Kidney glomerular epithelial cell (primary cell): ENCODE results near the gene POU3F1.
A peak's percentile ranks its signal among the peaks of the same experiment; 100 is the strongest.

Source experiments
- DNase-seq: peaks from one replicate; lab custom pipeline; 2025; lab: John Stamatoyannopoulos, UW

The POU3F1 gene

DNA sequence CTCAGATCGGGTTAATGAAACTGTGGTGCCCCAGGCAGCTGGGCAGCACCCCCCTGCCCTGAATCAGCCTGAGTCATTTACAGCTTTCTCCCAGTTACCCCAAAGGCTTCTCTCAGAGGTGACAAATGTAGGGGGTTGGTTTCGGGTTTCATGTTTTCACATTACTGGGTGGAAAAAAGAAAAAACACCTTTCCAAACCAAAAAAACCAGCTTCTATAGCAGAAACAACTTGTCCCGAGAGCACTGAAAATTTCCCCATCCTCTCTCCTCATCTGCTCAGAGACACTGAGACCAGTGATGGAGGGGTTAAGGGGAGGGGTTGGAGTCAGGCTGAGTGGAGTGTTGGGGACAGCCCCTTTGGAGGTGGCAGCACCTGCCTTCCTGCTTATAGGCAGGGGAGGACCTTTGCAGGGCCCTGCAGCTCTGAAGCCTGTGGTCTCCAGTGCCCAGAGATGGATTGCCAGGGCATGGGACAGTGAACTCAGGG is 18.4 kb downstream of the POU3F1 start:
- no peak for DNase-seq

DNA sequence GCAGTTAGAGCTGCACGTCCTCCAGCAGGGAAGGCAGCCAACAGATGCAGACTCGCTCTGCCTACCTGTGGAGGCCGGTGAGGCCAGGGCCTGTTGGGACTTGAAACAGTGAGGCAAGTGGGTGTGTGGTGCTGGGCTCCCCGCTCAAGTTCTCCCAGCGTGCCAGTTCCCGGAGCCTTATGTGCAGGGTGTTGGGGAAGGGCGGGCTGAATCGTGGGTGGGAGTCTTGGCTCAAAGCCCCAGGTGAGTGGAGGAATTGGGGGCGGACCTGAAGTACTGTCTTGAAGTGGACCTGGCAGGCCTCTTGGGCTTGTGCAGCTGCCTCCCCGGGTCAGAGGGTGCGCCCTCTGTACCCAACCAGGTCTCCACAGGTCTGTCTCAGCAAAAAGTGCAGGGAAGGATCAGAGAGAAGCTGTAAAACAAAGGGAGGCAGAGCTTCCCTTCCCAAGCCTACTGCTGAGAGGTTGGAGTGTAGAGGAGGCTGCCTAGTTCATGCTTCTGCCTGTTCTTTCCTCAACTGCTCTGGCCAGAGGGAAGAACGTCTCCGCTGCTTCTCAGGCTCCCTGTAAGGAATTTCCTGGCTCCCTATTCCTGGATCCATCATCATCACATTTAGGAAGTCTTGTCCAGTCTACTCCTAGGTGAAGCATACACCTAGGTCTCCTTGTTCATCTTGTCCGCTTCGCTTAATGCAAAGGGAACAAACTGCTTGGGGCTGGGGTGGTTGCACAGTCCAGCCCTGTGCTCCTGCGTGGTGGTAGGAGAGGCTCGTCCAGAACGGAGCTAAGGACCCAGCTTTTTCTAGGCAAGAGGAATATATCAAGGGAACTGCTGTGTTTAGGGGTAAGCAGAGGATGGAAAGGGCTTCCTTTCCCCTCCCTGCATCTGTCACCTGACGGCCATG is 19.1 kb downstream of the POU3F1 start:
- no peak for DNase-seq

DNA sequence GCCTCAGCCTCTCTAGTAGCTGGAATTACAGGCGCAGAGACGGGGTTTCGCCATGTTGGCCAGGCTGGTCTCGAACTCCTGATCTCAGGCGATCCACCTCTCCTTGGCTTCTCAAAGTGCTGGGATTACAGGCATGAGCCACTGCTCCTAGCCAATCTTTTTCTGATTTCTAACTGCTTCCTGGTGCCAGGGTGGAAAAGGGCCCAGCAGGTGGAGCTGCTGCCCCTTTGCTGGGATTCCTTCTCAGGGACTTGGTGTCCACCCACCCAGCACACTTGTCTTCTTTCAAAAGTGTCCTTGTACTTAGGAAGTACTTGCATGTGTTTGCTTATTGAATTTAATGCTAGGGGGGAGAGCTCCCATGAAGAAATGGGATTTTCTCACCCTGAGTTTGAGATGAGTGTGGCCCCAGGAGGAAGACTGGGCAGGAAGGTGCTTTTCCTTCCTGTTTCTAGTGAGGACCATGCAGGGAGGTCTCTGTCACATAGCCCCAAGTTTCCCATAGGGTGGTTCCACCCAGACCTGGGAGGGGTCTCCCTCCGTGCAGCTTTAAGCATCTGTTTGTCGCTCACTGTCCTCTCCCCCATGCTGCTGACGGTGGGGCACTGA is 19.9 kb downstream of the POU3F1 start:
- peak; percentile 24 for DNase-seq

DNA sequence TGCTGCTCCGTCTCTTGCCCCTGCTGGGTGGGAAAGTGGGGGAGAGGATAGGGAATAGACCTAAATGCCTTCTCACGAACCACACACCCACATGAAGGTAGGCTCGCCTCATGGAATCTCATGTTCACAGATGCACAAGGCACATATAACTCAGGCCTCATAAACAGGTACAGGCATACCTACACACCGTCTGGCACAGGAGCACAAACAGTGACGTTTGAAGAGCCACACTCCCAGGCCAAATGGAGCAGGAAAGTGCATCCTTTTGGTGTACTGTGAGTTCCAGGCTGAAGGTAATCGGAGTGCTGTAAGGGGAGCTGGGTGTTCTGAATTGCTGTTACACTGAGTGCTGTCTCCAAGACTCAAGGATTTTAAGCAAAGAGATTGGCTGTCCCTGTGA is 20.9 kb downstream of the POU3F1 start:
- DNase-seq: no peak

DNA sequence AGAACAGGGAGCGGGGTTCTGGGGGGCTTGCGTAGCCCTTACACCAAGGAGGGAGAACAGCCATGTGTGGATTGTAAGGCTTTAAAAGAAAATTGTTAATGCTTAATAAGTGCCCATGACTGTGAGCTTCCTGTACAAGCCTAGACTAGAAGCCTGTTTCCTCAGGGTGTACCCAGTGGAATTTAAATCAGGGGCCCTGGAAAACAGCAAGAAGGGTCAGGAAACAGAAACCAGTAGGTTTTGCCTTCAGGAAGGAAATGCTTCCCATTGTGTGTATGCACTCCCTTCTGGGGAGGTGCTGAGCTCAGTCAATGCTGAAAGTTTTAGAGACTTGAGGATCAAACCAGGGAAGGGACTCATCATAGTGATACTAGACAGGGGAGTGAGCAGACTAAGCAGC is 21.4 kb downstream of the POU3F1 start:
- no peak for DNase-seq

DNA sequence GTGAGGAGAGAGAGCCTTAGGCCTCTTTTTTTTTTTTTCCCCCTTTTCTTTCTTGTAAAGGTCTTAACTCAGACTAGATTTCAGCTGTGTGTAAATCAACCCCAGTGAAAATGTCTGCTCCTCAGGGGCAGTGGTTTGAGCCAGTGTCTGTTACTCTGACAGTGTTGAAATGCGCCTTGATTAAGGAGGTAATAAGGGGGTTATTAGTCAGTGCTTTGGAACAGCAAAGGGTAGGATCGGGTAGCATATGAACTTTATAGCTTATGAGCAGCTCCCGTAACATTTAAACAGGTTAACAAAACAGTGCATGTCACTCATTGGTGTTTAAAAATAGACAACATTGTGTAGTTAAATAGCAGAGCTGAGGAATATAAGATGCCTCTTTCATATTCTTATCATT is 23.8 kb downstream of the POU3F1 start:
- no peak for DNase-seq

DNA sequence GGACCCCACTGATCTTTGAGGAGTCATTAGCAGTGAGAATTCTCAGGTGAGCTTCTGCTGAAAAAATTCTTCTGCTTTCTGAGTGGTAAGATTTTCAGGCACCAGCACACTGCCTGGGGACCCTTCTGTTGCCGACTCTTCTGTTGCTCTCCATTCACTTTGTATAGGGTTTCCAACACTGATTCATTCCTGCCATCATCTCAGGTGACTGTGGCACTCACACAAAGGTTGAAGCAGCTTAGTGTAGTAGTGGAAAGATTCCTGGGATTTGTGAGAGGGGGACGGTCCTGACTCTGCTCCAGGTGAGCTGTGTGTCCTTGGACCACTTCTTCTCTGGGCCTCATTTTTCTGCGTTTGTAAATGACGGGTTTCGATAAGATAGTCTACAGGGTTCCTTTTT is 24.6 kb downstream of the POU3F1 start:
- DNase-seq: no peak

DNA sequence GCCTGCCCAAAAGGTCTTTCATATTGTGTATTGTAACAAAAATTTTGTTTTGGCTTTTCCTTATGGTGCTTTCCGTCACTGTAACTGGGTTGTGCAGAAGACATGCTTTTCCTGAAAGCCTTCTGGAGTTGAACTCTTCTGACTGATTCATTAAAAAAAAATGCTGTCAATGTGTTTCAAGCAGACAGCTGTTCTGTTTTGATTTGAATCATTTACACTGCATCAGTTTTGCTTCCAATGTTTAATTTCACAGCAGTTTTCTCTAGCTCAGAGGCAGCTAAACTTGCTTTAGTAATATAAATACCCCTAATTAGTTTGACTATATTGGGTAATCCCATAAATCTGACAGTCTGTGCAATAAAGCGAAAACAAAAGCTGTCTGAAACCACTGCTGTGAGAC is 26.2 kb downstream of the POU3F1 start:
- no peak for DNase-seq

DNA sequence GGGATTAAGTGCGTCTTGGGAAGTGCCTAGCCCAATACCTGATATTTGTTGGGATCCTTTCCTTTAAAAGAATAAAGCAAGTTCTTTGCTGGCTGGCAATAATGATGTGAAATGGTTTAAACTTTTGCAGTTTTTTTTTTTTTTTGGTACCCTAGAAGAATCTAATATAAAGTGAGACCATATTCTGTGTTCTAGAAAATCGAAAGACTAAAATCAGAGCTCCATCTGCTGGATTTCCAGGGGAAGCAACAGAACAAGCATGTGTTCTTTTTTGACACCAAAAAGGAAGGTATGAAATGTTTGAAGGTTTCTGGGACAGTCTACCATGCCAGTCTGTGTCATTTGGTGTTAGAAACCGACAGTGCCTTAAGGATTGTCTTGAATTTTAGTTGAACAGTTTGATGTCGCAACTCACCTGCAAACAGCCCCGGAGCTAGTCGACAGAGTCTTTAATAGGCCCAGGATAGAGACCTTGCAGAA is 27.7 kb downstream of the POU3F1 start:
- DNase-seq: peak; percentile 11

DNA sequence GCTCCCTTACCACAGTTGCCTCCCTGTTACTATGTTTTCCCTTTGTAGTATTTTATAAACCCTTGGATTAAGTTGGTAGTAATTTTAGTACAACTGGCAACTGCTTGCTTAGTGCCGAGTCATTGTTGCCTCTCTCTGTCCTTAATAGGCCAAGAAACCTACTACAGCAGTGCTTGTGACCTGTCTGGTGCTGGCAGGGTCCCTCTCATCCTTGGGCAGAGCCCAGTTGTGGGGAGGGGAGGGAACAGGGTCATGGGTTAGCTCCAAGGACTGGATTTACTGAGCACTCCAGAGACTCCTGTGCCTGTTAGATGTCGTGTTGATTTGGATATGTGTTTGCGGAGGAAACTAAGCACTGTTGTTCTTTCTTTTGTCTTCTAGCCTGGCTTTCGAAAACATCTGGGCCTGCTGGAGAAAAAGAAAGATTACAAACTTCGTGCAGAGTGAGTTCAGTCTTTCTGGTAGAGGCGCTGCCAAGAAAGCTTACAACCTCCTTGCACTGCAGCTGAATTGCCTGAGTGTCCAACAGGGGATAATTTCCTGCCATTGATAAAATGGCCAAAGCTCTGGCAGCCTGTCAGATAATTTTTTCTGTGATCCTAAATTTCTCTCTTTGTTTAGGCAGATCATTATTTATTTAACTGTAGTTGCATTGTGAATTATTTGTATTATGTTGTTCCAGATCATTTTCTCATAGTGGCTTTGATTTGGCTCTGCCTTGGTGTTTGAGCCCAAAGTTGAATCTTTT is 30.4 kb downstream of the POU3F1 start:
- no peak for DNase-seq

DNA sequence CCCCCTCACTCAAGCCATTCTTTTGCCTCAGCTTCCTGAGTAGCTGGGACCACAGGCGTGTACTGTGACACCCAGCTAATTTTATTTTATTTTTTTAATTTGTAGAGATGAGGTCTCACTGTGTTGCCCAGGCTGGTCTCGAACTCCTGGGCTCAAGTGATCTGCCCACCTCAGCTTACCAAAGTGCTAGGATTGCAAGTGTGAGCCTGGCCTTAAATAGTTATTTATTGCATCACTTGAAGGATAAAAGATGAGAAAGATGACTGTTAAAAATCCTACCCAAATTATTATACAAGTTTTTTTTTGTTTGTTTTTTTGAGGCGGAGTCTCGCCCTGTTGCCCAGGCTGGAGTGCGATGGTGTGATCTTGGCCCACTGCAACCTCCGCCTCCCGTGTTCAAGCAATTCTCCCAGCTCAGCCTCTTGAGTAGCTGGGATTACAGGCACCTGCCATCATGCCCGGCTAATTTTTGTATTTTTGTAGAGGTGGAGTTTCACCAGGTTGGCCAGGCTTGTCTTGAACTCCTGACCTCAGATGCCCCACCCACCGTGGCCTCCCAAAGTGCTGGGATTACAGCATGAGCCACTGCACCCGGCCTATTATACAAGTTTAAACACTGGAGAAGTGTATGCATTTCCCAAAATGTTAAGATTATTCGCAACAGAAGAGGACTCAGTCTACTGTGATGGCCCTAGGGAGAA is 31.7 kb downstream of the POU3F1 start:
- DNase-seq: no peak

DNA sequence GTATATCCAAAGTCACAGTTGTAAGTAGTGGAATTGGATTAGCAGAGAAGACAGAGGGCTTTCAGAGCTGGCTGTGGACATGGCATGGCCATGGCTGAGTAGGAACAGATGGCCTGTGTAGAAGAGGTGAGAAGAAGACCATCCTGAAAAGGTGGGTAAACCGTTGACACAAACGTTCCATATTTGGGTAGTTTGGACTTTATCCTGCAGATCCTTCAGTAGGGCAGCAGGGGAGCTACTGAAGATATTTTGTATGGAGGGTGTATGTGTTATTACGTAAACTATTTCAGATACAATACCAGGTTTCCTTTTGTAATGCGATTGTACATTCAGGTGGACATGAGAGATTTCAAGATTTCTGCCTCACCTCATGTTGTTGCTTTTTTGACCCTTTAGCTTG is 32.4 kb downstream of the POU3F1 start:
- DNase-seq: no peak

DNA sequence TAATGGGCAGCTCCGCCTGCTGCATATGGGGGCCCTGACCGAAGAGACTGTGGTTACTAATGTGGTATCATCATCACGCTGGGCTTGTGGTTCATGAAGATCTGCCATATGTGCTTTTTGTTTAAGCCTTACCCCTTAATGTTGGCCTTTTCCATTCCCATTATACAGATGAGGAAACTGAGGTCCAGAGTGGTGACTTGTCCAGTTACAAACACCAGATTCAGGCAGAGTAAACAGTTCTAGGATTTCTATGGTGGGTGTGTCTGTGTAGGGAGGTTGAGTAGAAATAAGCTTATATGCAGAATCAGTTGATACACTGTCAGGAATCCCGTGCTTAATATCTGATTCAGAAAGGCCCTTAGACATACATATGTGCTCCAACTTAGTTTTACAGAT is 33.4 kb downstream of the POU3F1 start:
- DNase-seq: no peak

DNA sequence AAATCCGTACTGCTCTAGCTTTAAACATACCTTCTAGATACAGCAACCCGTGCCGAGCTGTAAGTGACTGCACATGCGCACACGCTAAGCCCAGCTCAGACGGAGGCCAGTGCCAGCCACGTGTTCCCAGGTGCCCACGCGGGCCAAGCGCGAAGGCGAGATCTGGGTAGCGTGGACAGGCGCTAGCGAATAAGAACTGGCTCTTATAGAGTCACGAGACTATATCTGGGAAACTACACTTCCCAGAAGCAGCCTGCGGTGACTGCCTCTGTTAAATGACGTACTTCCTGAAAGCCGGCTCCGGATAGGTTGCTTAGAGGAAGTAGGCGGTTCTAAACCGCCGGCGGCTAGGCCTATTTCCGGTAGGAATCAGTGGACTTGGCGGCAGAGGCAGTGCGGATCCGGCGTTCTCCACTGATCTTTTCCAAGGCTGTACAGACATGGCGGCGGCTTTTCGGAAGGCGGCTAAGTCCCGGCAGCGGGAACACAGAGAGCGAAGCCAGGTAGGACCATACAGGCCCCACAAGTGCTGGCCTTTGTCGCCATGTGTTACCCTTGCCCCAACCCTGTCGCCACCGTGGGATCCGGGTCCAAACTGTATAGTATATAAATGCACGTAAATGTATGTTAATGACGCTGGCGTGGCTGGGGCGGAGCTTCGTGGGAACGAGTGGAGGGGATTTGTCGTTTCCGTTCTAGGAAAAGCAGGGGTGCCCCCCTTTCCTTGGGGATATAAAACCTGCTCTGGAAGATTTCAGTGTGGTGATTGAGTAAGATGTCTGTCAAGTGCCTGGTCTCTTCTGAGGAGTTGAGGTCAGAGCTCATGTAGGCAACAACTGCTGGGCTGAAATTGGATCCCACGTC is 34.0 kb downstream of the POU3F1 start, which contains the start of gene UTP11:
Gene UTP11 (plus strand): TSS at position 372 of the 864 bp plus-strand sequence. CDS start 69 bp downstream, at position 441.
- DNase-seq: peak; percentile 98

DNA sequence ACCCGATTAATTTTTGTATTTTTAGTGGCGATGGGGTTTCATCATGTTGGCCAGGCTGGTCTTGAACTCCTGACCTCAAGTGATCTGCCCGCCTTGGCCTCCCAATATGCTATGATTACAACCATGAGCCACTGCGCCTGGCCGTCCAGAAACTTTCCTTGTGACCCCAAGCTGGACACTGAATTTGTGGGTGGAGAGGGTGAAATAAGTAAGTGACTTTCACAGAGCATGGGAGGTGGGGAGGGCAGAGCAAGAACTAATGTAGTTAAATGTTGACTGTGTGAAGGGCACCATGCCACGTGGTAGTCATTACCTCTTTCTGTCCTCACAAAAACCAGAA is 36.8 kb downstream of the POU3F1 start:
- DNase-seq: no peak

DNA sequence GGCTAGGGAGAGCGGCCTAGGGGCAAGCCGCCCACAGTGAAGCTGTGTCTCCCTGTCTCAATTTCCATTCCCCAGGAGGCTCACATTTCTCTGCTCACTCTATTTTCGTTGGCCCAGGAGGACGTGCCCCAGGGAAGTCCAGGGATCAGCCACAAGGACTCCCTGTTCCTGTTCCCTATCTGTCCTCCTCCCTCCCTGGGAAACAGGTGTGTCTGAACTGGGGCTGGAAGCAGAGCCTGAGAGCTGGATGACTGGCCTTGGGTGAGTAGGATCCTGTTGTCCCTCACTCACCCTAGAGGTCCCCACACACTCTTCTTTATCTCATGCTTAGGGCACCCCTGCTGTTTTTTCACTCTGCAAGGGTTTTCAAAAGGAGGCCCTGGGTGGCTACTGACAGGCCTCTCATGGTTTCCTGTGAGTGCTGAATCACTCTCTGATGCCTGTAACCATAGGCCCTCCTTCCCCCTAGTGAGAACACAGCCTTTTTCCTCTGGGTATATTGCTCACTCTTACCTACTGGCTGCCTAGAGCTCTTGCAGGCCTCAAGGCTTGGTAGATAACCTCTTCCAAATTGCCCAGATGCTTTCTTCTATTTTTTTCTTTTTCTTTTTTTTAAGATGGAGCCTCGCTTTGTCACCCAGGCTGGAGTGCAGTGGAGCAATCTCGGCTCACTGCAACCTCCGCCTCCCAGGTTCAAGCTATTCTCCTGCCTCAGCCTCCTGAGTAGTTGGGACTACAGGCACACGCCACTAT is 37.3 kb downstream of the POU3F1 start:
- DNase-seq: no peak

DNA sequence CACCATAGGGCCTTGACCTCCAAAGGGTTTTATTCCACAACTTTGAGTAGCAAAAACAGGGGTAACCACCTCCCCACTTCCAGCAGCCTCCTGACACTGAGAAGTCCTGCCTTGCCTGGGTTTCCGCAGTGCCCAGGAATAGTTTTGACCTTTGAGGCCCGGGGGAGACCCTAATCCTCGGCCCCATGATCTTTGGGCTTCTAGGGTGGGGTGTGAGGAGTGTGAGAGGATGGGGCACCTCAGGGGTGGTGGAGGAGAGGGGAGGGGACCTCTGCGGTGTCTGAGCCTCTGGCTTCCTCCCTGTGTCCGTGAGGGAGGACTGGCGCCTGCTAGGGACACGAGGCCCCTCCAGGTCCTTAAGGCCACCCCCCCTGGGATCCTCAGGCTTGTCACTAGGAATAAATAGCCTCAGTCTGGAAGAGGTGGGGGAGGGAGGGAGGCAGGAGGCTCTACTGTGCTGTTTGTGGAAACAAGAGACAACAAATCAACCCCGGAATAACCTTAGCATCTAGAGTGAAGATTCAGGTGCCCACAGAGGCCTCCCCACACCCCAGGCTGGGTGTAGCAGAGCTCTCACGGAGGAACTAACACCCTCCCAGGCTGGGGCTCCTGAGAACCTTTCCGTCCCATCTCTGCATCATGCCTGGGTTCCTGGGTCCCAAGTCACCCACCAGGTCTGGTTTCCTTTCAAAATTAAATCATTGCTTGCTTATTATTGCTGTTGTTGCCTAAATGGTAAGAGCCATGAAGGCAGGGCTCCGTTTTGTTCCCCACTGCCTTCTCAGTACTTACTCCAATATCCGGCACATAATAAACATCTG is 40.4 kb downstream of the POU3F1 start:
- no peak for DNase-seq

DNA sequence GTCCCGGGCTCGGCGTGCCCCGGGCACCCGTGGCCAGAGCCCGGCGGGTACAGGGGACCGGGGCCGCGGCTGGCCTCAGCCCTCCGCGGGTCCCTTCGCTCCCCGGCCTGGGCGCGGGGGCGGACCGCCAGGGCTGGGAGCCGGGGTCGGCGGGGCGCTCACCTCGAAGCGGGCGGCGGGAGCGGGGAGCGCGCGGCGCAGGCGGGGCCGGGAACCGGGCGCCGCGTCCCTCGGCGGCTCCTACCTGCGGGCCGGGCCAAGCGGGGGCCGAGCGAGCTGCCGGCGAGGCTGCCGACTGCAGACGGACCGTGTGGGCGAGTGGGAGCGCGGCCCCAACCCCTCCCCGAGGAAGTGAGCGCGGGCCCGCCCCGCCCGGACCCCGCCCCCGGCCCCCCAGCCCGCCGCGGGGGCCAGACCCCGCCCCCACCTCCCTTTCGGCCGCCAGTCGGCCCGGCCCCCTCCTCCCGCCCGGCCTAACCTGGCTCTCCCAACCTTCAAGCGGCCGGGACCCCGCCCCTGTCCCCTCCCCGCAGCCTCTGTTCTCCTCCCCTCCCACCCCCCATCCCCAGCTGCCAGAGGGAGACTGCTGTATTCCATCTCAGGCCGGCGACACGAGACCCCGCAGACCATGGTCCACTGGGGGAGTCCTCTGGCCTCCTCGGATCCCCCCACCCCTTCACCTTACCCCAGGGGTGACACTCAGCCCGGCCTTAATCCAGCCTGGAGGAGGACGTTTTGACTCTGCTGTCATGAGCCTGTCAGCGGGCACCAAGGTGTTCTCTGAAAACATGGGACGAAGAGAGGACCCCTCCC is 41.2 kb downstream of the POU3F1 start, which contains the start of gene FHL3:
Gene FHL3 (minus strand): TSS at position 320 of the 813 bp plus-strand sequence. CDS start 6,102 bp downstream, outside the sequence.
- DNase-seq: peak; percentile 35
